Measurements from ENCODE around the gene SHROOM2. TPM values are rescaled to one million over a fixed set of nuclear protein-coding genes. Genes with fewer than 3 reads are reported as not detected.

Gene SHROOM2
- total RNA-seq, 1 donor from 2014 or later: 8.2 TPM

- DNase-seq (ENCODE audit: extremely low spot score, unreplicated experiment): no peak
Observed at GRCh38 chrX:9770319-9770718, 15.9 kb upstream of the SHROOM2 start.

GRCh38 chrX:9772943-9773342 is 13.3 kb upstream of the SHROOM2 start:
- Mint-ChIP-seq H3K36me3 (ENCODE audit: unreplicated experiment) (no peaks in the 10 kb centered on the region), H3K9me3 (ENCODE audit: unreplicated experiment) (no peaks in the 10 kb centered on the region), H3K27me3 (ENCODE audit: unreplicated experiment) (no peaks in the 10 kb centered on the region), H3K4me3 (ENCODE audit: unreplicated experiment) (no peak overlapping the region), H3K4me1 (ENCODE audit: unreplicated experiment) (no peaks in the 10 kb centered on the region), H3K27ac (ENCODE audit: unreplicated experiment) (no peak overlapping the region)
- no peak for DNase-seq (ENCODE audit: extremely low spot score, unreplicated experiment)
- TF ChIP-seq CTCF (IDR thresholded peaks at IDR 0.05): no peak

More at GRCh38 chrX:9770319-9770718, 15.9 kb upstream of the SHROOM2 start:
- Mint-ChIP-seq H3K9me3 (ENCODE audit: unreplicated experiment) (no peaks in the 10 kb centered on the region), H3K27me3 (ENCODE audit: unreplicated experiment) (peaks cover 2% of the 10 kb centered on the region), H3K4me3 (ENCODE audit: unreplicated experiment) (no peak overlapping the region), H3K27ac (ENCODE audit: unreplicated experiment) (no peak overlapping the region), H3K36me3 (ENCODE audit: unreplicated experiment) (no peaks in the 10 kb centered on the region), H3K4me1 (ENCODE audit: unreplicated experiment) (no peaks in the 10 kb centered on the region)
- no peak for TF ChIP-seq CTCF (IDR thresholded peaks at IDR 0.05)

GRCh38 chrX:9775930-9776329 is 10.3 kb upstream of the SHROOM2 start:
- no peak for TF ChIP-seq CTCF (IDR thresholded peaks at IDR 0.05)
- Mint-ChIP-seq H3K9me3 (ENCODE audit: unreplicated experiment) (no peaks in the 10 kb centered on the region), H3K36me3 (ENCODE audit: unreplicated experiment) (no peaks in the 10 kb centered on the region), H3K4me3 (ENCODE audit: unreplicated experiment) (no peak overlapping the region), H3K27ac (ENCODE audit: unreplicated experiment) (no peak overlapping the region), H3K27me3 (ENCODE audit: unreplicated experiment) (no peaks in the 10 kb centered on the region), H3K4me1 (ENCODE audit: unreplicated experiment) (peaks cover 1% of the 10 kb centered on the region)
- DNase-seq (ENCODE audit: extremely low spot score, unreplicated experiment): no peak

- Mint-ChIP-seq H3K4me3 (ENCODE audit: unreplicated experiment) (no peak overlapping the region), H3K36me3 (ENCODE audit: unreplicated experiment) (no peaks in the 10 kb centered on the region), H3K4me1 (ENCODE audit: unreplicated experiment) (peaks cover 1% of the 10 kb centered on the region), H3K27me3 (ENCODE audit: unreplicated experiment) (no peaks in the 10 kb centered on the region), H3K9me3 (ENCODE audit: unreplicated experiment) (no peaks in the 10 kb centered on the region), H3K27ac (ENCODE audit: unreplicated experiment) (no peak overlapping the region)
- DNase-seq (ENCODE audit: extremely low spot score, unreplicated experiment): no peak
- no peak for TF ChIP-seq CTCF (IDR thresholded peaks at IDR 0.05)
Observed at GRCh38 chrX:9781941-9782340, 4.3 kb upstream of the SHROOM2 start.

- no peak for TF ChIP-seq CTCF (IDR thresholded peaks at IDR 0.05)
- no peaks in the 10 kb centered on the region for H3K27me3 Mint-ChIP-seq (ENCODE audit: unreplicated experiment)
- H3K4me3 Mint-ChIP-seq (ENCODE audit: unreplicated experiment): no peak overlapping the region
- H3K27ac Mint-ChIP-seq (ENCODE audit: unreplicated experiment): no peak overlapping the region
- peaks cover 16% of the 10 kb centered on the region for H3K4me1 Mint-ChIP-seq (ENCODE audit: unreplicated experiment)
- H3K9me3 Mint-ChIP-seq (ENCODE audit: unreplicated experiment): no peaks in the 10 kb centered on the region
- DNase-seq (ENCODE audit: extremely low spot score, unreplicated experiment): no peak
- H3K36me3 Mint-ChIP-seq (ENCODE audit: unreplicated experiment): no peaks in the 10 kb centered on the region
Observed at GRCh38 chrX:9784332-9784731, 1.9 kb upstream of the SHROOM2 start.

Data from osteocyte (in vitro differentiated cells).